Chondrocyte (in vitro differentiated cells): ENCODE data around the gene MTIF2. TPM values are rescaled to one million over a fixed set of nuclear protein-coding genes. Genes with fewer than 3 reads are reported as not detected.
A peak's percentile ranks its signal among the peaks of the same experiment; 100 is the strongest.

Source experiments
- DNase-seq: peaks from one replicate; pipeline ENCODE4 v3.0.0; 2021; ENCODE audit warnings: mixed read lengths, low spot score
- H3K27ac Mint-ChIP-seq: one replicate; pipeline ENCODE4 v1.8.0; 2021; ENCODE audit warnings: mild to moderate bottlenecking, moderate library complexity, mixed read lengths; ENCODE audit not compliant: unreplicated experiment
- H3K27me3 Mint-ChIP-seq: 2 replicates; pipeline ENCODE4 v1.8.0; 2021; ENCODE audit warnings: low read depth, mixed read lengths
- H3K36me3 Mint-ChIP-seq: 2 replicates; pipeline ENCODE4 v1.8.0; 2021; ENCODE audit warnings: low read depth, mixed read lengths
- H3K4me1 Mint-ChIP-seq: 2 replicates; pipeline ENCODE4 v1.8.0; 2021; ENCODE audit warnings: low read depth, mild to moderate bottlenecking, mixed read lengths
- H3K4me3 Mint-ChIP-seq: one replicate; pipeline ENCODE4 v1.8.0; 2021; ENCODE audit warnings: mild to moderate bottlenecking, moderate library complexity, mixed read lengths; ENCODE audit not compliant: unreplicated experiment
- H3K9me3 Mint-ChIP-seq: 2 replicates; pipeline ENCODE4 v1.8.0; 2021; ENCODE audit warnings: low read depth, mixed read lengths
- total RNA-seq: library from RNA; stranded (reverse); gene quantifications from 3 replicates; pipeline ENCODE4 v1.2.1, GENCODE V29; 2021
- TF ChIP-seq, protein P1 (sequence below): fragments of 200-600 bp; sonication (generic); IDR thresholded peaks from 2 replicates; pipeline ENCODE4 v1.5.0; 2021; ENCODE audit warnings: antibody characterized with exemption, mild to moderate bottlenecking, moderate library complexity

MTIF2 gene
- total RNA-seq, 1 donor from 2014 or later: 20.6 TPM

DNA sequence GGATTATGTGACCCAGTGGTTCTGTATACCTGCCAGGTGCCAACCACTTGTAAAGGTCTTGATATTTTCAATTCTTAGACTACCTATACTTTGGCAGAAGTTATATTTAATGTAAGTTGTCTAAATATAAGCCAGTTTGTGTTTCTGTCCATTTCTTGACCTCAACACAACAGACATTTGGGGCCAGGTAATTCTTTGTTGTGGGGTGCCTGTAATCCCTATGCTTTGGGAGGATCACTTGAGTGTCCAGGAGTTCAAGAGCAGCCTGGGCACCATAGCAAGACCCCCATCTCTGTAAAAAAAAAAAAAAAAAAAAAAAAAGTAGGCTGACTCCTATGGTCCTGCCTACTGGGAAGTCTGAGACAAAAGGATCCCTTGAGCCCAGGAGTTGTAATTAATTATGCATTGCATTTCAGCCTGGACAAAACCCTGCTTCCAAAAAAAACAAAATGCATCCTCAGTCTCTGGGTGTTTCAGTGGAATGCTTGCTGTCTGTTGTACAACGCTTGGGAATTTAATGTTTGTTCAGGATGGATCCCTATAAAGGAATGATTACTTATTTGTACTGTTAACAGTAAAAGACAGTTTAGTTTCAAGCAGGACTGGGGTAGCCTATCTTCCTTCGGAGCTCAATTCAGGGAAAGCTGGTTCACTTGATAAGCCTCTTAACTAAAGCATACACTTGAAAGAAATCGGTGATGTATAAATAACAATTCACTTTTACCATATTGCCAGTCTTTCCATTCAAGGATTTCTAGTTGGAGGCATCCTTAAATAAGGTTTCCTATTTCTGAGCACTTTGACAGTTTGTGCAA is 33.1 kb downstream of the MTIF2 start:
- H3K27me3 Mint-ChIP-seq: no peaks in the 10 kb centered on the region
- H3K27ac Mint-ChIP-seq: no peak overlapping the region
- H3K36me3 Mint-ChIP-seq: peaks cover 14% of the 10 kb centered on the region
- no peaks in the 10 kb centered on the region for H3K9me3 Mint-ChIP-seq
- TF ChIP-seq, protein P1, sequence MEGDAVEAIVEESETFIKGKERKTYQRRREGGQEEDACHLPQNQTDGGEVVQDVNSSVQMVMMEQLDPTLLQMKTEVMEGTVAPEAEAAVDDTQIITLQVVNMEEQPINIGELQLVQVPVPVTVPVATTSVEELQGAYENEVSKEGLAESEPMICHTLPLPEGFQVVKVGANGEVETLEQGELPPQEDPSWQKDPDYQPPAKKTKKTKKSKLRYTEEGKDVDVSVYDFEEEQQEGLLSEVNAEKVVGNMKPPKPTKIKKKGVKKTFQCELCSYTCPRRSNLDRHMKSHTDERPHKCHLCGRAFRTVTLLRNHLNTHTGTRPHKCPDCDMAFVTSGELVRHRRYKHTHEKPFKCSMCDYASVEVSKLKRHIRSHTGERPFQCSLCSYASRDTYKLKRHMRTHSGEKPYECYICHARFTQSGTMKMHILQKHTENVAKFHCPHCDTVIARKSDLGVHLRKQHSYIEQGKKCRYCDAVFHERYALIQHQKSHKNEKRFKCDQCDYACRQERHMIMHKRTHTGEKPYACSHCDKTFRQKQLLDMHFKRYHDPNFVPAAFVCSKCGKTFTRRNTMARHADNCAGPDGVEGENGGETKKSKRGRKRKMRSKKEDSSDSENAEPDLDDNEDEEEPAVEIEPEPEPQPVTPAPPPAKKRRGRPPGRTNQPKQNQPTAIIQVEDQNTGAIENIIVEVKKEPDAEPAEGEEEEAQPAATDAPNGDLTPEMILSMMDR: no peak
- H3K4me1 Mint-ChIP-seq: peaks cover 35% of the 10 kb centered on the region
- DNase-seq: no peak
- H3K4me3 Mint-ChIP-seq: no peak overlapping the region

DNA sequence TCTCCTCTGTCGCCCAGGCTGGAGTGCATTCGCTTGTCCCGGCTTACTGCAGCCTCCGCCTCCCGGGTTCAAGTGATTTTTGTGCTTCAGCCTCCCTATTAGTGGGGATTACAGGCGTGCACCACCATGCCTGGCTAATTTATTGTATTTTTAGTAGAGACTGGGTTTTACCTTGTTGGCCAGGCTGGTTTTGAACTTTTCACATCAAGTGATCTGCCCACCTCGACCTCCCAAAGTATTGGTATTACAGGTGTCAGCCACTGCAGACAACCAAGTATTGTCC is 35.4 kb downstream of the MTIF2 start:
- Mint-ChIP-seq H3K27ac (peak overlapping the region; percentile 97), H3K36me3 (peaks cover 14% of the 10 kb centered on the region), H3K4me1 (peaks cover 52% of the 10 kb centered on the region), H3K27me3 (no peaks in the 10 kb centered on the region), H3K9me3 (no peaks in the 10 kb centered on the region), H3K4me3 (peak overlapping the region; percentile 93)
- no peak for DNase-seq
- TF ChIP-seq, protein P1: no peak

DNA sequence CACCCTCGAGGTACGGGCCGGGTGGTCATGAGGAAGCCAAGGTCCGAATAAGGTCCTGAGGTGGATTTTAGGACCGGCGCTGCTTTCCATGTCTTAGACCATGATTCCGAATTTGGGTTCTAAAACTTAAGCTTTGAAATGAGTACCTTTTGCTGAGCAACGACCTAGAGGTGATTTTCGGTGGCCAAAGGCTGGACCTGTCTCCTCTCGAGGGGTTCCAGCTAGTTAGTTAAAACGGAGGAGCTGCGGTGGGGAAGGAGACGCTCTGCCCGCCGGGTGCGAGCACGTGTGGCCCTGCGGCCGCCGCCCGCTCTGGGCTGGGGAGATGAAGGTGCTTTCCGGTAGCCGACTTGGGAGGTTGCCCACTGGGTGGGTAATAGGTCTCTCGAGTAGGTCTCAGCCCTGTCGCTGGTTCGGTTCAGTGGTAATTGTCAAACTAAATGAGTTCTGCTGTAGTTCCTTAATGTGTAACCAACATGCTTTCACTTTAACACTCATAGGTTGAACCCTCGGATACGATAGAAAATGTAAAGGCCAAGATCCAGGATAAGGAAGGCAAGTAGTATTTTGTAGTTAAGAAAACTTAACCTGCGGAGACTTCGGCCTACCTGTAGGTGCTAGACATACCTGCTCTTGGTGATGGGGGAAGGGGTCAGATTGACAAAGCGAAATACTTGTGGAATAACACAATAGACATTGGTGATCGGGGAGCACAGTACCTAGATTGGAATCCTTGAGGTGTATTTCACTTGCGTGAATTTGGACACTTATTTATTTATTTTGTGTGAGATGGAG is 36.0 kb downstream of the MTIF2 start:
- Mint-ChIP-seq H3K27me3 (no peaks in the 10 kb centered on the region), H3K36me3 (peaks cover 14% of the 10 kb centered on the region), H3K4me3 (peak overlapping the region; percentile 93), H3K27ac (peak overlapping the region; percentile 97), H3K4me1 (peaks cover 56% of the 10 kb centered on the region), H3K9me3 (no peaks in the 10 kb centered on the region)
- DNase-seq: no peak
- TF ChIP-seq, protein P1: no peak

DNA sequence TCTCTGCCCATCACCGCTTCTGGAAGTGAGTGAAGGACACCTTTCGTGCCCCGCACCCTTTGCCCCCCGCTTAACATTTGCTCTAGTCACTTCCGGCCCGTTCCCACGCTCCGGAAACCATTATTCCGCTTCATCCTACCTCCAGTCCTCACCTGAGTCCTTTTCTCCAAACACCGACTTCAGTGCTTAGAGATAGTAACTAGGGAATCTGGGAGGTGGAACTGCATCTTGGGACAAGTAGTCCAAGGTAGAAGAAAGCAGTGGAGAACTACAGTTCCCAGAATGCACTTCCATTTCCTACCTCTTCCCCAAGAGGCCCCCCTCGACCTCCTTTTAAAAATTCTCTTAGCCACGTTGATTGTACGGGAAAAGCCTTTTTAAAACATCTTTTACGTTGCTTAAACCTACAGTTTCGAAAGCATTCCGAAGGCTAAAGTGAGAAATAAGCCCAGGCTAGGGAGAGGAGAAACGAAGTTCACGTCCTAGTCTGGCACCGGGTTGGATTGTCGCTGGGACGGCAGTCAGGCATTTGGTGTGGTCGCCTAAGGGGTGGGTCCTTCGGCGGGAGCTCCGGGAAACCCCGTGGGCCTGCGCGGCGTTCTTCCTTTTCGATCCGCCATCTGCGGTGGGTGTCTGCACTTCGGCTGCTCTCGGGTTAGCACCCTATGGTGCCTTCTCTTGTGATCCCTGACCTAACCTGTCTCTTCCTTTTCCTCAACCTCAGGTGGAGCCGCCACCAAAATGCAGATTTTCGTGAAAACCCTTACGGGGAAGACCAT is 36.8 kb downstream of the MTIF2 start, which contains the start of the genes CLHC1 and RPS27A:
CLHC1 (minus strand) TSS at position 210 of the 779 bp plus-strand sequence. CDS start 9,882 bp downstream, outside the sequence.
RPS27A (plus strand) TSS at position 605 of the 779 bp plus-strand sequence; CDS start at position 742, 137 bp downstream.
- Mint-ChIP-seq H3K4me3 (peak within 1 kb of the TSS; percentile 93), H3K36me3 (peaks cover 14% of the 10 kb centered on the region), H3K4me1 (peaks cover 61% of the 10 kb centered on the region), H3K9me3 (no peaks in the 10 kb centered on the region), H3K27me3 (no peaks in the 10 kb centered on the region), H3K27ac (peak within 1 kb of the TSS; percentile 97)
- peak; percentile 96 for DNase-seq
- TF ChIP-seq, protein P1: no peak
